Uterus (tissue), 2 donors: ENCODE measurements around the gene ASNSD1.

Experiments used
- POLR2A ChIP-seq, 2 donors: fragments of 450-650 bp; IDR thresholded peaks; one replicate each; pipeline ENCODE4 v1.6.1; 2016; ENCODE audit warnings: antibody characterized with exemption in 2 of 2, mild to moderate bottlenecking in 1 of 2, moderate library complexity in 1 of 2
- TF ChIP-seq, protein P1 (sequence below), 4 experiments: fragments of 200-600 bp in 2 of 4; fragments of 450-650 bp in 2 of 4; sonication (generic) in 2 of 4; IDR thresholded peaks; one replicate each; pipeline ENCODE4 v1.5.1; 2016 to 2019; ENCODE audit warnings: antibody characterized with exemption in 4 of 4, mild to moderate bottlenecking in 2 of 4, moderate library complexity in 1 of 4

DNA sequence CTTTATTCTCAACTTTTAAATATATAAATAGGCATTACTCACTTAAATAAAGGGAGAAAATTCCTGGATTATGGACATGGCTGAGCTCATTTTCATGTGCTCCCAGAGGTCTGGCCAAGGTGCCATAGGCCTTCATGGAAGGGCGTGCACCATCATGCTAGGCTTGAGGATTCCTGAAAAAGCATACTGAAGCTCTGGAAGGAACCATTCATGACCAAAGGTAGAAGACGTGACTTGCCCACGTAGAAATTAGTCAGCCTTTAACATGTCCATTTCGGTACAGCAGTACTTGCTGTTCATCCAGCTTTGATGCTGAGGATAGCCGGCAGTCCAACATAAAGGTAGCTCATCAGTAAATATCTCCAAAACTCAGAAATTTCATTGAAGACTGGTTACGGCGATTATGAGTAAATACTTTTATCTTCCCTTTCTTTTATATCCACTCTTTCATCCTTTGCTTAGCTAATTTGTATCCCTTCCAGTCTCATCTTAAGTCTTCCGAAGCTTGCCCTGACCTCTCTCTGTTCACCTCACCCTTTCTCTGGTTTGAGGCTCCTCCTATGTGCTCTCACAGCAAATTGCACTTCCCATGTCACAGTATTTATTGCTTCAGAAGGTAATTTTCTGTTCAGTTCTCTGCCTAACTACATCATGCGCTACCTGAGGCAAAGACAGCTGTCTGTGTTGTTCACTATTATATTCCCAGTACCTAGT is 32.3 kb upstream of the ASNSD1 start:
- TF ChIP-seq POLR2A (IDR thresholded peaks at IDR 0.05), result no peak
- TF ChIP-seq, protein P1, sequence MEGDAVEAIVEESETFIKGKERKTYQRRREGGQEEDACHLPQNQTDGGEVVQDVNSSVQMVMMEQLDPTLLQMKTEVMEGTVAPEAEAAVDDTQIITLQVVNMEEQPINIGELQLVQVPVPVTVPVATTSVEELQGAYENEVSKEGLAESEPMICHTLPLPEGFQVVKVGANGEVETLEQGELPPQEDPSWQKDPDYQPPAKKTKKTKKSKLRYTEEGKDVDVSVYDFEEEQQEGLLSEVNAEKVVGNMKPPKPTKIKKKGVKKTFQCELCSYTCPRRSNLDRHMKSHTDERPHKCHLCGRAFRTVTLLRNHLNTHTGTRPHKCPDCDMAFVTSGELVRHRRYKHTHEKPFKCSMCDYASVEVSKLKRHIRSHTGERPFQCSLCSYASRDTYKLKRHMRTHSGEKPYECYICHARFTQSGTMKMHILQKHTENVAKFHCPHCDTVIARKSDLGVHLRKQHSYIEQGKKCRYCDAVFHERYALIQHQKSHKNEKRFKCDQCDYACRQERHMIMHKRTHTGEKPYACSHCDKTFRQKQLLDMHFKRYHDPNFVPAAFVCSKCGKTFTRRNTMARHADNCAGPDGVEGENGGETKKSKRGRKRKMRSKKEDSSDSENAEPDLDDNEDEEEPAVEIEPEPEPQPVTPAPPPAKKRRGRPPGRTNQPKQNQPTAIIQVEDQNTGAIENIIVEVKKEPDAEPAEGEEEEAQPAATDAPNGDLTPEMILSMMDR (IDR thresholded peaks at IDR 0.05), result no peak
